ACC112 (cell line): ENCODE measurements around the gene FKBP8.

Experiments
- H2AFZ ChIP-seq: fragments of 200-600 bp; sonication (generic); one replicate; pipeline ENCODE4 v1.6.0; 2017; ENCODE audit warnings: antibody characterized with exemption, low read length; ENCODE audit not compliant: unreplicated experiment
- H3K27ac ChIP-seq: fragments of 200-600 bp; sonication (generic); 2 replicates; pipeline ENCODE4 v1.5.1; 2014; ENCODE audit warnings: low read depth, mild to moderate bottlenecking, antibody characterized with exemption, low read length, moderate library complexity
- H3K27me3 ChIP-seq: fragments of 200-600 bp; sonication (generic); 2 replicates; pipeline ENCODE4 v1.6.1; 2014; ENCODE audit warnings: mild to moderate bottlenecking, antibody characterized with exemption, low read length, moderate library complexity, mixed read lengths; ENCODE audit not compliant: insufficient read depth
- H3K36me3 ChIP-seq: fragments of 200-600 bp; sonication (generic); 2 replicates; pipeline ENCODE4 v1.6.1; 2016; ENCODE audit warnings: mild to moderate bottlenecking, antibody characterized with exemption, low read length, moderate library complexity, mixed read lengths; ENCODE audit not compliant: insufficient read depth
- H3K4me1 ChIP-seq: fragments of 200-600 bp; sonication (generic); one replicate; pipeline ENCODE4 v1.6.1; 2016; ENCODE audit warnings: low read length, mixed read lengths; ENCODE audit not compliant: insufficient read depth, unreplicated experiment, control insufficient read depth
- H3K4me3 ChIP-seq: fragments of 200-600 bp; sonication (generic); 2 replicates; pipeline ENCODE4 v1.5.1; 2014; ENCODE audit warnings: mild to moderate bottlenecking, low read depth, low read length
- H3K79me2 ChIP-seq: fragments of 200-600 bp; sonication (generic); one replicate; pipeline ENCODE4 v1.6.0; 2016; ENCODE audit warnings: low read length; ENCODE audit not compliant: control insufficient read depth, unreplicated experiment, insufficient read depth

FKBP8 gene

GRCh38 chr19:18521692-18522123 lies 21.7 kb downstream of the FKBP8 start, which contains the start of gene ELL:
Gene ELL (minus strand): TSS chr19:18522070. CDS start chr19:18522055, 15 bp downstream.
- H3K4me1 ChIP-seq = peaks cover 10% of the 10 kb centered on the region
- H2AFZ ChIP-seq = no peak within 1 kb of the TSS
- H3K4me3 ChIP-seq = peak within 1 kb of the TSS; percentile 88
- H3K27ac ChIP-seq = peak within 1 kb of the TSS; percentile 96
- peaks cover 49% of the 10 kb centered on the region for H3K79me2 ChIP-seq
- H3K27me3 ChIP-seq = no peaks in the 10 kb centered on the region
- H3K36me3 ChIP-seq = no peaks in the 10 kb centered on the region

DNA sequence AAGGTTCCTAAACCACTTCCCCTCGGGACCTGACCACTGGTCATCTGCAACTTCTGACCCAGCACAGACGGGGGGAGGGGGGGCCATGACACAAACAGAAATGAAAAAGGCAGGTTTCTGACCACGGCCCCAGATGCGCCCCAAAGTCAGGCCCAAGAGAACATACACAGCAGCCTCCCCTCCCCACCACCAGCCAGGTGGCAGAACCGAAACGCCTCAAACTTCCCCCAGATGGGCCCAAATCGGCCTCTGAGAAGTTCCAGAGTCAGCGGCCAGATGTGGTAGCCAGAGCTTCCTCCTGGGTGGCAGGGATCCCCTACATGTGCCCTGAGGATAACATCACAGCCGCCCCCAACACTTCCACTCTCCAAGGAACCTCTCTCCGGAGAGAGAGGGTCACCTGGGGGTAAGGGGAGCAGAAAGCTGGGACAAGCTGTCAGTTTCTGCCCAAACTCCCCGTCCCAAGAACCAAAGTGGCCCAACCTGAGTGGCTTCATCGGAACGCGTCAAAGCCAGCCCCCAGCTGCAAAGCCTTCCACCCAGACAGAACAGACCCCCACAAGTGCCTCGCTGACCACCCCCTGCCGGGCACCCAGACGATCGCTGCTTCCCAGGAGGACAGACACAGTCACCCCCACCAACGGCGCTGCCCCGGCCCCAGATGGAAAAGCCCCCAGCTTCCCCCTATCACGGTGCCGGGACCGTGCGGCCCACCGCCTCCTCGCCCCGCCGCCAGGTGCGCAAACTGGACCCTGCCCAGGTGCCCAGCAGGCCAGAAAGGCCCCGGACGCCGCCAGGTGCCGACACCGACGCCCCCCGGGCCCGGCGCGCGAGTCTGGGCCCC lies 22.3 kb downstream of the FKBP8 start:
- no peaks in the 10 kb centered on the region for H3K36me3 ChIP-seq
- H3K27ac ChIP-seq = peak overlapping the region; percentile 96
- peaks cover 11% of the 10 kb centered on the region for H3K4me1 ChIP-seq
- H3K79me2 ChIP-seq = peaks cover 55% of the 10 kb centered on the region
- H3K4me3 ChIP-seq = peak overlapping the region; percentile 88
- no peaks in the 10 kb centered on the region for H3K27me3 ChIP-seq
- no peak overlapping the region for H2AFZ ChIP-seq

- peak overlapping the region; percentile 12 for H2AFZ ChIP-seq
- peak overlapping the region; percentile 96 for H3K27ac ChIP-seq
- H3K79me2 ChIP-seq = peaks cover 64% of the 10 kb centered on the region
- peaks cover 20% of the 10 kb centered on the region for H3K4me1 ChIP-seq
- H3K4me3 ChIP-seq = peak overlapping the region; percentile 88
- H3K36me3 ChIP-seq = no peaks in the 10 kb centered on the region
- no peaks in the 10 kb centered on the region for H3K27me3 ChIP-seq
These were observed 23.2 kb downstream of the FKBP8 start for GRCh38 chr19:18519962-18520847.

GRCh38 chr19:18518639-18519038 lies 24.7 kb downstream of the FKBP8 start:
- Histone ChIP-seq H2AFZ (no peak overlapping the region), H3K4me3 (no peak overlapping the region), H3K36me3 (no peaks in the 10 kb centered on the region), H3K79me2 (peaks cover 77% of the 10 kb centered on the region), H3K27me3 (no peaks in the 10 kb centered on the region), H3K27ac (no peak overlapping the region), H3K4me1 (peaks cover 27% of the 10 kb centered on the region)

- Histone ChIP-seq H2AFZ (no peak overlapping the region), H3K79me2 (peaks cover 86% of the 10 kb centered on the region), H3K27me3 (no peaks in the 10 kb centered on the region), H3K4me3 (no peak overlapping the region), H3K27ac (no peak overlapping the region), H3K4me1 (peaks cover 27% of the 10 kb centered on the region), H3K36me3 (no peaks in the 10 kb centered on the region)
These were observed 25.8 kb downstream of the FKBP8 start for GRCh38 chr19:18517606-18518005.

- Histone ChIP-seq H3K4me1 (peaks cover 27% of the 10 kb centered on the region), H3K27ac (peak overlapping the region; percentile 85; the same call in 1 of the 2 replicates), H3K36me3 (no peaks in the 10 kb centered on the region)
These were observed 27.4 kb downstream of the FKBP8 start for GRCh38 chr19:18515959-18516358.

GRCh38 chr19:18514800-18515682 lies 28.3 kb downstream of the FKBP8 start:
- Histone ChIP-seq H3K27ac (peak overlapping the region; percentile 85), H3K27me3 (no peaks in the 10 kb centered on the region), H3K79me2 (peaks cover 85% of the 10 kb centered on the region), H3K36me3 (no peaks in the 10 kb centered on the region), H3K4me1 (peaks cover 26% of the 10 kb centered on the region), H2AFZ (no peak overlapping the region), H3K4me3 (no peak overlapping the region)

More at GRCh38 chr19:18515959-18516358, 27.4 kb downstream of the FKBP8 start:
- Histone ChIP-seq H3K79me2 (peaks cover 88% of the 10 kb centered on the region), H2AFZ (no peak overlapping the region), H3K4me3 (no peak overlapping the region), H3K27me3 (no peaks in the 10 kb centered on the region)

DNA sequence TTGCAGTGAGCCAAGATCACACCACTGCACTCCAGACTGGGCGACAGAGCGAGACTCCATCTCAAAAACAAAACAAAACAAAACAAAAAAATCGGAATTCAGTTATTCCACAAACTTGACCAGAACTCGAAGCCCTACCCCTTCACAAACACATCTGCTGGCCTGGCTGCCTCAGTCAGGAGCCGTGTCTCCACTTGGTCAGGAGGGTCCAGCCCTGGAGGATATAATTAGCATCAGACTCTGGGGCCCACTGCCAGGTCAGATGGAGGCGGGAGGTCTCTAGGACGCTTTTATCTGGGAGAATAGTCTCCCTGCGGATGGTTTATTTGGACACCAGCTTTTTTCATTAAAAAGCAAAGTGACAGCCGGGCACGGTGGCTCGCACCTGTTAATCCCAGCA lies 29.5 kb downstream of the FKBP8 start:
- no peaks in the 10 kb centered on the region for H3K36me3 ChIP-seq
- no peak overlapping the region for H3K27ac ChIP-seq
- H2AFZ ChIP-seq = no peak overlapping the region
- peaks cover 85% of the 10 kb centered on the region for H3K79me2 ChIP-seq
- peaks cover 21% of the 10 kb centered on the region for H3K4me1 ChIP-seq
- no peaks in the 10 kb centered on the region for H3K27me3 ChIP-seq
- no peak overlapping the region for H3K4me3 ChIP-seq

GRCh38 chr19:18510216-18510615 lies 33.2 kb downstream of the FKBP8 start:
- Histone ChIP-seq H3K36me3 (no peaks in the 10 kb centered on the region), H3K27ac (no peak overlapping the region), H3K4me3 (no peak overlapping the region), H3K4me1 (peaks cover 20% of the 10 kb centered on the region), H3K27me3 (no peaks in the 10 kb centered on the region), H2AFZ (no peak overlapping the region), H3K79me2 (peaks cover 85% of the 10 kb centered on the region)

GRCh38 chr19:18508585-18508984 lies 34.8 kb downstream of the FKBP8 start:
- Histone ChIP-seq H3K79me2 (peaks cover 87% of the 10 kb centered on the region), H2AFZ (no peak overlapping the region), H3K27ac (no peak overlapping the region), H3K36me3 (no peaks in the 10 kb centered on the region), H3K4me3 (no peak overlapping the region), H3K27me3 (no peaks in the 10 kb centered on the region), H3K4me1 (peaks cover 13% of the 10 kb centered on the region)
